ENCODE results near the gene SEPHS2.

GRCh38 chr16:30399435-30400186 lies 46.1 kb downstream of the SEPHS2 start:
- TF ChIP-seq BCL11A (tag by site-specific recombination; IDR thresholded peaks at IDR 0.05; ENCODE audit: low read depth) (no peak), PRDM10 (tag by site-specific recombination; IDR thresholded peaks at IDR 0.05) (no peak), ZNF133 (tag by site-specific recombination; IDR thresholded peaks at IDR 0.05) (no peak), ZNF785 (tag by site-specific recombination; IDR thresholded peaks at IDR 0.05) (no peak), CTCF (tag by site-specific recombination; IDR thresholded peaks at IDR 0.05) (no peak), SALL2 (tag by site-specific recombination; IDR thresholded peaks at IDR 0.05; ENCODE audit: borderline replicate concordance) (no peak), ZNF19 (tag by site-specific recombination; IDR thresholded peaks at IDR 0.05; ENCODE audit: low read depth) (no peak), SETDB1 (IDR thresholded peaks at IDR 0.05; ENCODE audit: insufficient read length, low read length) (no peak), ZNF121 (tag by site-specific recombination; IDR thresholded peaks at IDR 0.05) (no peak), ZNF449 (tag by site-specific recombination; IDR thresholded peaks at IDR 0.05) (no peak), REST (tag by site-specific recombination; IDR thresholded peaks at IDR 0.05) (0 out of 2 replicates have a peak, but pooled peaks have one; percentile 20), ZNF433 (tag by site-specific recombination; IDR thresholded peaks at IDR 0.05; ENCODE audit: low read depth) (no peak), ZNF670 (tag by site-specific recombination; IDR thresholded peaks at IDR 0.05; ENCODE audit: low read depth) (no peak)

Measured in HEK293 (cell line).